NOMO-1 treated with DMSO at 0.1 percent for 48 hours (cell line): Measurements from ENCODE around the gene WFIKKN1.

ENCODE experiments used
- DNase-seq: peaks from one replicate; lab custom pipeline; 2025; ENCODE audit not compliant: unreplicated experiment; lab: John Stamatoyannopoulos, UW

WFIKKN1 gene

DNA sequence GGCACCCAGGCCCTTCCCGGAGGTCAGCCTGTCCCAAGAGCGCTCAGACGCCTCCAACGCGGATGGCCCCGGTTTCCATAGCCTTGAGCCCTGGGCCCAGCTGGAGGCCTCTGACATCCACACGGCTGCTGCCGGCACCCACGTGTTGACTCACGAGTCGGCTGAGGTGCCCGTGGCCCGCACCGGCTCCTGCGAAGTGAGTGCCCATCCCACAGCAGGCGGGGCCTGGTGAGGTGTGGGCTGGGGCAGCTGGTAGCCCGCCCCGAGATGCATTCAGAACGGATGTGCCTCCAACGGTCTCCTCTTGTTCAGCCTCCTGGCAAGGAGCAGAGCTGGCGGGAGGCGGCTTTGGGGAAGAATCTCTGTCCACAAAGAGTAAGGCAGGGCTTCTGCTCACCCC, 21.1 kb downstream of the WFIKKN1 start:
- no peak for DNase-seq

- DNase-seq = no peak
Measured at GRCh38 chr16:652454-653305, 21.9 kb downstream of the WFIKKN1 start.

GRCh38 chr16:654034-654433, 23.2 kb downstream of the WFIKKN1 start:
- DNase-seq = no peak

DNA sequence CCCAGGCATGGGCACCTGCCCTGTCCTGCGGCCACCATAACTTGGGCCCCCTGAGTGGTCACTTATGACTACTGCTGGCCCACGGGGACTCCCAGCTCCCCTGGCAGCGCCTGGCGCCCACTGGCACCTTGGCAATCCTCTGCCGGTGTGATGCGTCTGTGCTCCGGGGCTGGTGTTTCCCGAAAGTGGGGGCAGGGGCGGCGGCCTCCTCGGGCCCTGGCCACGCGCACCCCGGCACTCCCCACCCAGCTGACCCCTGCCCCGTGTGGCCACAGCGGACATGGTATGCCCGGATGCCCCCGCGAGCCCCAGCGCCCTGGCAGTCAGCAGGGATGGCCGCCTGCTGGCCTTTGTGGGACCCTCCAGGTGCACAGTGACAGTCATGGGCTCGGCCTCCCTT, 26.7 kb downstream of the WFIKKN1 start:
- no peak for DNase-seq

DNA sequence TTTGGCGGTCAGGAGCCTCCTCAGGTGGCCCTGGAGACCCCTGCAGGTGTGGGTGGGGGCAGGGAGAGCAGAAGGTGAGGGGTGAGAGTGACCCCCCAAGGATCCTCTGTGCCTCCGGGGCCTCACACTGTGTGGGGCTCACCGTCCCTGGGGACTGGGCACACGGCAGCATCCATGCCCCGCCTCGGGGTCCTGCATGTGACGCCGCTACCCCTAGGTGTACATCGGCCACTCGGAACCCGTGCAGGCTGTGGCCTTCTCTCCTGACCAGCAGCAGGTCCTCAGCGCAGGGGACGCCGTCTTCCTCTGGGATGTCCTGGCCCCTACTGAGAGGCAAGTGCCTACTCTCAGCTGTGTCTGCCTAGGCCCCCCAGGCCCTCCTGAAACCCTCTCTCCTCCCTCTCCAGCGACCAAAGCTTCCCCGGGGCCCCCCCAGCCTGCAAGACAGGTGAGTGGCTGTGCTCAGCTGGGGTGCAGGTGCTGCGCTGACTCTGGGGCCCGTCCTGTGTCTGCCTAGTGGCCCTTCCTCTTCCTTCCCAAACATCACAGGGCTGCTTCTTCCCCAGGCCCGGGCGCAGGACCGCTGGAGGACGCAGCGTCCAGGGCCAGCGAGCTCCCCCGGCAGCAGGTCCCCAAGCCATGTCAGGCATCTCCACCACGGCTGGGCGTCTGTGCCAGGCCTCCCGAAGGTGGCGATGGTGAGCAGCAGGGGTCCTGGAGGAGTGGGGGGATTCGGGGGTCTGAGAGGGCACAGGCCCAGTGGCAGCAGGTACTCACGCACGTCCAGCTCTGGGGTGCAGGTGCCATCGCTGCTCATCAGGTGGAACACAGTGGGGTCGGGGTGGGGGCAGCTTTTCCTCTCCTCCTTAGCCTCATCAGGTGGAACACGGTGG, 28.1 kb downstream of the WFIKKN1 start:
- no peak for DNase-seq

DNA sequence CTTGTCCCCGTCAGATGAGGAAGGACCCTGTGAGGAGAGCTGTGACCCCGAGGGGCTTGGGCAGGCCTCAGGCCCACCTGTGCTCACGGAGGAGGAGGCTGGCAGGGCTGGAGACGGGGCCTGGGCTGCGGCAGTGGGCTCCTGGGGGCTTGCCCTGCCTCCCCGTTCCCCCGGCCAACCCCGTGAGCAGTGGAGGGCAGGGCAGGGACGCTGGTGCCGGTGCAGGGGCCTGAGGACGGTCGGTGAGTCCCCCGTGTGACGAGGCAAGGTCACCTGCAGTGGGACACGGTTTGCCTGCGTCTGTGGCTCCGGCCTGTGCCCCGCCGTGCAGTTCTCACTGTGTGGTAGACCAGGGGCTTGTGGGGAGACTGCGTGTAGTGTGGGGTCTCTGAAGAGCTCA, 28.8 kb downstream of the WFIKKN1 start:
- DNase-seq = no peak

- no peak for DNase-seq
Measured at GRCh38 chr16:660132-660458, 29.3 kb downstream of the WFIKKN1 start.

DNA sequence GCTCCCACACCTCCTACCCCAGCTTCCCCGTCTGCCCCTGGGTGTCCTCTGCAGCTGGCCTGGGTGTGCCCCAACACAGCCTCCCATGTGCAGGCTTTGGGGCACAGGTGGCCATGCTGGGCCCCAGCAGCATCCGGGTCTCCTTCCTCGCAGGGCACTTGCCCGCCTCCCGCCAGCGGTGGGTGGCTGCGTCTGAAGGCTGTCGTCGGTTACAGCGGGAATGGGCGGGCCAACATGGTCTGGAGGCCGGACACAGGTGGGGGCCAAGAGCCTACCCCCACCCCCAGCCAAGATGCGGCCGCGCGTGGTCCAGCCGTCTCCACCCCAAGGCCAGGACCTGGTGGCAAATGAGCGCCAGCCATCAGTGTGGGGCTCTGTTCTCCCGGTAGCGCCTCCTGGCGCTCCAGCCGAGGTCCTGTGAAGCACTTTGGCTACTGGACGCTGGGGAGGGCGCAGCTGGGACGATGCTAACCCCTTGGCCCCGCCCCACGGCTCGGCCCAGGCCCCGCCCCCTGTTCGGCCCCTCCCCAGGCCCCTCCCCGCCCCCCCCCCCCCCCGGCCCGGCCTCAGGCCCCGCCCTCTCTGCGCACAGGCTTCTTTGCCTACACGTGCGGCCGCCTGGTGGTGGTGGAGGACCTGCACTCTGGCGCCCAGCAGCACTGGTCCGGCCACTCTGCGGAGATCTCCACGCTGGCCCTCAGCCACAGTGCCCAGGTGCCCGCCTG, 29.8 kb downstream of the WFIKKN1 start:
- peak; percentile 84 for DNase-seq

DNA sequence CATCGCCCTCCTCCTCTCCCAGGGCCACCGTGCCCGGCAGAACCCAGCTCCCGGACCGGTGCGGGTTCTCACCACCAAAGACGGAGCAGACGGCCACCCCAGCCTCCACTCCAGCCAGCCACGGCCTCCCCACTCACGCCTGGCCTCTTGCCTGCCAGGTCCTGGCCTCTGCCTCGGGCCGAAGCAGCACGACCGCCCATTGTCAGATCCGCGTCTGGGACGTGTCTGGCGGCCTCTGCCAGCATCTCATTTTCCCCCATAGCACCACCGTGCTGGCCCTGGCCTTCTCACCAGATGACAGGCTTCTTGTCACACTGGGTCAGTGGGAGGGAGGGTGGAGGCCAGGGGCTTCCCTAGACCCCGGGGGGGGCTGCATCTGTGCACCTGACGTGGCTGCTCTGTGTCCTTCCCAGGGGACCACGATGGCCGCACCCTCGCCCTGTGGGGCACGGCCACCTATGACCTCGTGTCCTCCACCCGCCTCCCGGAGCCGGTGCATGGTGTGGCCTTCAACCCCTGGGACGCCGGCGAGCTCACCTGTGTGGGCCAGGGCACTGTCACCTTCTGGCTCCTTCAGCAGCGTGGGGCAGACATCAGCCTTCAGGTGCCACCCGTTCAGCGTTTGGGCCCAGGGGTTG, 30.5 kb downstream of the WFIKKN1 start:
- no peak for DNase-seq

- DNase-seq = no peak
Measured at GRCh38 chr16:662095-662494, 31.3 kb downstream of the WFIKKN1 start.

- DNase-seq = no peak
Measured at GRCh38 chr16:662597-662996, 31.8 kb downstream of the WFIKKN1 start.

DNA sequence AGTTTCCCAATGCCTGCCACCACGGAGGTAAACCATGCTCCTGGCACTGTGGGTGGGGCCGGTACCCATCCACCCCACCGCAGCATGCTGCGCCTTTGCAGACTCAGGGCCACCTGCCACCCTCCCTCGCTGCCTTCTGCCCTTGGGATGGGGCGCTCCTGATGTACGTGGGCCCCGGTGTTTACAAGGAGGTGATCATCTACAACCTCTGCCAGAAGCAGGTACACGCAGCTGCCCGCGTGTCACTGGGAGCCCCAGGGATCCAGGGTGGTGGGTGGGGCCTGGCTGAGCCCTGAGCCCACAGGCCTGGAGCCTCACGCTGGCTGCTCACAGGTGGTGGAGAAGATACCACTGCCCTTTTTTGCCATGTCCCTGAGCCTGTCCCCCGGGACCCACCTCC, 35.8 kb downstream of the WFIKKN1 start:
- DNase-seq = no peak

GRCh38 chr16:667113-667779, 36.5 kb downstream of the WFIKKN1 start:
- no peak for DNase-seq

DNA sequence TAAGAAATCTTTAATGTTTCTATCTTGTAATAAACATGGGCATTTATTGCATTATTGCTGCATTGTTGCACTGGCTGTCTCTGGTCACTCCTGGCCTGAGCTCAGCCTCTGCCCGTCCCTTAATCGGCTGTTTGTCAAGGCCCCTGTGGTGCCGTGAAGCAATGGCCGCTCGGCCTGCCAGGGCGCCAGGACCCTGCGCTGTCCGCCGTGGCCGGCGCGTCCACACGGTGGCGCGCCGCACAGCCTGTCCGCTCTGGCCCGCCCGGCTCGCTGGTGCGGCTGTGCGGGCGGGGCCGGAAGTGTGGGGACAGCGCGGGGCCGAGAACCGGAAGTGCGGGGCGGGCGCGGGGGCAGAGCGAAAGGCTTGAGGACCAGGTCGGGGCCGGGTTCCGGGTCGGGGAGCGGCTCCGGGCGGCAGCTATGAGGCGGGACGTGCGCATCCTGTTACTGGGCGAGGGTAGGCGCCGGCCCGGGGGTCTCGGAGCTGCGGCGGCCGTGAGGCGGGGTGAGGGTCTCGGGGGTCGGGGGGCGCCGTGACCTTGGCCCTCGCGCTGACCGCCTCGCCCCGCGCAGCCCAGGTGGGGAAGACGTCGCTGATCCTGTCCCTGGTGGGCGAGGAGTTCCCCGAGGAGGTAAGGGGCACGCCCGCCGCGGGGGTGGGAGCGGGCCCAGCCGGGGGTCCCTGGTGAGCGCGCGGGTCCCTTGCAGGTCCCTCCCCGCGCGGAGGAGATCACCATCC, 37.2 kb downstream of the WFIKKN1 start, which contains the start of gene RHOT2:
TSS of gene RHOT2 (plus strand) at position 353 of the 739 bp plus-strand sequence. CDS start at position 421, 68 bp downstream.
- DNase-seq = peak; percentile 93

DNA sequence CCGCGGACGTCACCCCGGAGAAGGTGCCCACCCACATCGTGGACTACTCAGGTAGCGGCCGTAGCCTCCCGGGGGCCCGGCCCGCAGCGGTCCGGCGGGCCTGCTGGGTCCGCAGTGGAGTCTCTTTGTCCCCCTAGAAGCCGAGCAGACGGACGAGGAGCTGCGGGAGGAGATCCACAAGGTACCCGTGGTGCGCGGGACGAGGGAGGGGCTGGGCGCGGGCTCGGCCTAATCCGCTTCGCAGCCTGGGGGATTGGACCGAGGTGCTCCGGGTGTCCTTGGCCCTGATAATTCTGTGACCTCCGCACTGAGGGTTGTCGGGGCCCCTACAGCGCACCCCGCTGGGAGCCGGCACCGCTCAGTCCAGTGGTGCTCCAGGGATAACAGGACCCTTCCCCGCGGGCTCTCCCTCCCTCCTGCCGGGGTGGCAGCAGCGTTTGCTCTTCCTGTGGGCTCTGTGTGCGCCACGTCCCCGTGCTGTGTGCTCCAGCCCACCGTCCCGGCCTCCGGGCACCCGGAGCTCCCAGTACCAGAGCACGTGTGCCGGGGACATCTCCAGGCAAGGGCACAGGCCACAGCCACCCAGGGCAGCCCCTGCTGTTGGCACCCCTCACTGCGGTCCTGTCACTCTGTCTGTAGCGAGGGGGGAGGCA, 37.9 kb downstream of the WFIKKN1 start:
- DNase-seq = no peak

GRCh38 chr16:669666-670065, 38.9 kb downstream of the WFIKKN1 start:
- no peak for DNase-seq

DNA sequence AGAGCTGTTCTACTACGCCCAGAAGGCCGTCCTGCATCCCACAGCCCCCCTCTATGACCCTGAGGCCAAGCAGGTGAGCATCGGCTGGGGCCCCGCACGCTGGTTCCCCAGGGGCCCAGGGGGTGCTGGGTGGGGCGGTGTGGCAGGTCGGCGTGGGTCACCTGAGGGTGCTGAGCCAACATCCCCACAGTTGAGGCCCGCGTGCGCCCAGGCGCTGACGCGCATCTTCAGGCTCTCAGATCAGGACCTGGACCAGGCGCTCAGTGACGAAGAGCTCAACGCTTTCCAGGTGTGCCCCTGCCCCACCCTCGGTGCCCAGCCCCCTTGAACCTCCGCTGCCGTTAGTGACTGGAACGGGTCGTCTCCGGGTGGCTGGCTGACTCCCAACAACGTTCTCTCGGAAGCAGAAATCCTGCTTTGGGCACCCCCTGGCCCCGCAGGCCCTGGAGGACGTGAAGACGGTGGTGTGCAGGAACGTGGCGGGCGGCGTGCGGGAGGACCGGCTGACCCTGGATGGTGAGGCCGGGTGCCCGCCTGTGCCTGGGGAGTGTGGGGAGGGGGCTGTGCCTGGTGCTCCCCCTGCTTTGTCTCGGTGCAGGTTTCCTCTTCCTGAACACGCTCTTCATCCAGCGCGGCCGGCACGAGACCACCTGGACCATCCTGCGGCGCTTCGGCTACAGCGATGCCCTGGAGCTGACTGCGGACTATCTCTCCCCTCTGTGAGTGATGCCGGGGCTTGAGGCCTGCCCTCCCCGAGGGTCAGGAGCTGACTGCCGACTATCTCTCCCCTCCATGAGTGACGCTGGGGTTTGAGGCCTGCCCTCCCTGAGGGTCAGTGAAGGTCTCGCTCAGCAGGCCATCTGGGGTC, 39.9 kb downstream of the WFIKKN1 start:
- no peak for DNase-seq
